ENCODE data around the gene CLMP.

Gene CLMP

GRCh38 chr11:123052901-123053721 lies 141.9 kb downstream of the CLMP start:
- DNase-seq: no peak

- no peak for DNase-seq
Observed at GRCh38 chr11:123051634-123052033, 143.4 kb downstream of the CLMP start.

GRCh38 chr11:123051146-123051545 lies 143.9 kb downstream of the CLMP start:
- DNase-seq: no peak

GRCh38 chr11:123047947-123048293 lies 147.1 kb downstream of the CLMP start:
- DNase-seq: no peak

- no peak for DNase-seq
Observed at GRCh38 chr11:123047266-123047946, 147.6 kb downstream of the CLMP start.

- DNase-seq: no peak
Observed at GRCh38 chr11:123046473-123047259, 148.4 kb downstream of the CLMP start.

GRCh38 chr11:123045101-123045500 lies 149.9 kb downstream of the CLMP start:
- no peak for DNase-seq

- DNase-seq: no peak
Observed at GRCh38 chr11:123041185-123041584, 153.9 kb downstream of the CLMP start.

GRCh38 chr11:123040111-123040432 lies 155.0 kb downstream of the CLMP start:
- no peak for DNase-seq

GRCh38 chr11:123035831-123036230 lies 159.2 kb downstream of the CLMP start:
- no peak for DNase-seq

GRCh38 chr11:123034597-123034996 lies 160.5 kb downstream of the CLMP start:
- DNase-seq: no peak

GRCh38 chr11:123033895-123034294 lies 161.2 kb downstream of the CLMP start:
- no peak for DNase-seq

- DNase-seq: no peak
Observed at GRCh38 chr11:123030517-123030916, 164.5 kb downstream of the CLMP start.

GRCh38 chr11:123020968-123021367 lies 174.1 kb downstream of the CLMP start:
- no peak for DNase-seq

Measured in NCI-H510A treated with DMSO at 0.1 percent for 48 hours (cell line).